HepG2 (cell line): Measurements from ENCODE around the gene GGPS1. TPM values are rescaled to one million over a fixed set of nuclear protein-coding genes. Genes with fewer than 3 reads are reported as not detected.
A peak's percentile ranks its signal among the peaks of the same experiment; 100 is the strongest.

Source experiments
- GATAD2A ChIP-seq: IDR thresholded peaks from 2 replicates; pipeline ENCODE4 v1.6.1; 2016
- HNRNPL ChIP-seq: fragments of 200-400 bp; formaldehyde crosslinking; IDR thresholded peaks from 2 replicates; pipeline ENCODE4 v1.6.1; 2017; ENCODE audit warnings: mild to moderate bottlenecking, low read depth, low read length
- IKZF1 ChIP-seq: fragments of 450-650 bp; IDR thresholded peaks from 2 replicates; pipeline ENCODE4 v1.7.1; 2016
- KLF15 ChIP-seq: sonication (generic); formaldehyde crosslinking; IDR thresholded peaks from 2 replicates; pipeline ENCODE4 v1.8.1; 2023; ENCODE audit warnings: borderline replicate concordance, mild to moderate bottlenecking, inconsistent platforms, missing genetic modification reagents, mixed read lengths
- KLF6 ChIP-seq: IDR thresholded peaks from 2 replicates; pipeline ENCODE4 v1.8.0; 2016; ENCODE audit warnings: missing biosample characterization, missing genetic modification reagents
- MAF1 ChIP-seq: sonication (generic); formaldehyde crosslinking; IDR thresholded peaks from 2 replicates; pipeline ENCODE4 v1.5.0; 2020; ENCODE audit warnings: missing genetic modification reagents, borderline replicate concordance
- MLLT10 ChIP-seq: sonication (generic); formaldehyde crosslinking; IDR thresholded peaks from 2 replicates; pipeline ENCODE4 v1.4.0; 2020; ENCODE audit warnings: missing genetic modification reagents
- NFIB ChIP-seq: sonication (generic); formaldehyde crosslinking; IDR thresholded peaks from 2 replicates; pipeline ENCODE4 v1.9.0; 2021; ENCODE audit warnings: missing genetic modification reagents, mild to moderate bottlenecking, borderline replicate concordance
- RFX3 ChIP-seq: IDR thresholded peaks from 2 replicates; pipeline ENCODE4 v1.6.1; 2016; ENCODE audit warnings: missing biosample characterization, missing genetic modification reagents
- SETDB1 ChIP-seq: sonication (generic); formaldehyde crosslinking; IDR thresholded peaks from 2 replicates; pipeline ENCODE4 v1.5.1; 2020; ENCODE audit warnings: missing genetic modification reagents, mild to moderate bottlenecking, borderline replicate concordance
- YY1 ChIP-seq: IDR thresholded peaks from 2 replicates; pipeline ENCODE4 v1.6.1; 2011; ENCODE audit warnings: low read length, low read depth, moderate library complexity, mild to moderate bottlenecking; ENCODE audit not compliant: insufficient read depth, insufficient replicate concordance
- ZNF441 ChIP-seq: sonication (generic); formaldehyde crosslinking; IDR thresholded peaks from 2 replicates; pipeline ENCODE4 v1.7.0; 2021; ENCODE audit warnings: missing genetic modification reagents, borderline replicate concordance
- ZNF446 ChIP-seq: sonication (generic); formaldehyde crosslinking; IDR thresholded peaks from 2 replicates; pipeline ENCODE4 v1.5.0; 2020; ENCODE audit warnings: mild to moderate bottlenecking, missing genetic modification reagents
- ZNF563 ChIP-seq: sonication (generic); formaldehyde crosslinking; IDR thresholded peaks from 2 replicates; pipeline ENCODE4 v1.8.0; 2022; ENCODE audit warnings: mild to moderate bottlenecking, moderate library complexity, missing genetic modification reagents
- ZNF891 ChIP-seq: sonication (generic); formaldehyde crosslinking; IDR thresholded peaks from 2 replicates; pipeline ENCODE4 v1.5.0; 2020; ENCODE audit warnings: mild to moderate bottlenecking, missing genetic modification reagents
- ZSCAN9 ChIP-seq: IDR thresholded peaks from 2 replicates; pipeline ENCODE4 v1.6.1; 2016; ENCODE audit warnings: borderline replicate concordance
- polyA plus RNA-seq, 8 experiments: library from polyadenylated mRNA; depleted of rRNA in 3 of 8; stranded (reverse) in 7 of 8; unstranded in 1 of 8; fragments of >200 nt; fragmentation: Illumina TruSeq in 4 of 8; extraction: Trizol in 4 of 8; gene quantifications; 2 replicates each; pipeline versions ENCODE4 v1.2.1 to v1.2.3, GENCODE V29; 2011 to 2016; ENCODE audit warnings: low read depth in 4 of 8, missing spikeins in 1 of 8, mixed read lengths in 1 of 8; ENCODE audit not compliant: insufficient read depth in 1 of 8
- total RNA-seq, 5 experiments: library from RNA; depleted of rRNA; stranded (reverse); fragments of >200 nt; fragmentation: Illumina TruSeq; extraction: Trizol; gene quantifications; 2 replicates each; pipeline ENCODE4 v1.2.3, GENCODE V29; 2016; ENCODE audit warnings: low read depth in 1 of 5
- TF ChIP-seq, protein P1 (sequence below): sonication (generic); formaldehyde crosslinking; IDR thresholded peaks from 2 replicates; pipeline ENCODE4 v1.8.1; 2023; ENCODE audit warnings: mild to moderate bottlenecking, inconsistent platforms, moderate library complexity, missing genetic modification reagents, borderline replicate concordance
- TF ChIP-seq, protein P2 (sequence below): sonication (generic); formaldehyde crosslinking; conservative IDR thresholded peaks from 2 replicates; pipeline ENCODE4 v1.8.0; 2022; ENCODE audit warnings: mild to moderate bottlenecking, moderate library complexity, missing genetic modification reagents
- TF ChIP-seq, protein P3 (sequence below), 2 experiments: sonication (generic) in 1 of 2; formaldehyde crosslinking in 1 of 2; IDR thresholded peaks; 2 replicates each; pipeline versions ENCODE4 v1.4.0 to v1.6.1; 2016 to 2020; ENCODE audit warnings: borderline replicate concordance in 1 of 2, low read depth in 1 of 2, mild to moderate bottlenecking in 1 of 2, missing genetic modification reagents in 1 of 2
- TF ChIP-seq, protein P4 (sequence below): sonication (generic); formaldehyde crosslinking; IDR thresholded peaks from 2 replicates; pipeline ENCODE4 v1.5.0; 2020; ENCODE audit warnings: mild to moderate bottlenecking, low read depth, missing genetic modification reagents, borderline replicate concordance

The GGPS1 gene
- total and polyA plus RNA-seq, 2 of the 13 experiments (the other 11 are each of a cell fraction or from before 2014, with no cell fraction given) = 28.8 to 42.6 TPM

DNA sequence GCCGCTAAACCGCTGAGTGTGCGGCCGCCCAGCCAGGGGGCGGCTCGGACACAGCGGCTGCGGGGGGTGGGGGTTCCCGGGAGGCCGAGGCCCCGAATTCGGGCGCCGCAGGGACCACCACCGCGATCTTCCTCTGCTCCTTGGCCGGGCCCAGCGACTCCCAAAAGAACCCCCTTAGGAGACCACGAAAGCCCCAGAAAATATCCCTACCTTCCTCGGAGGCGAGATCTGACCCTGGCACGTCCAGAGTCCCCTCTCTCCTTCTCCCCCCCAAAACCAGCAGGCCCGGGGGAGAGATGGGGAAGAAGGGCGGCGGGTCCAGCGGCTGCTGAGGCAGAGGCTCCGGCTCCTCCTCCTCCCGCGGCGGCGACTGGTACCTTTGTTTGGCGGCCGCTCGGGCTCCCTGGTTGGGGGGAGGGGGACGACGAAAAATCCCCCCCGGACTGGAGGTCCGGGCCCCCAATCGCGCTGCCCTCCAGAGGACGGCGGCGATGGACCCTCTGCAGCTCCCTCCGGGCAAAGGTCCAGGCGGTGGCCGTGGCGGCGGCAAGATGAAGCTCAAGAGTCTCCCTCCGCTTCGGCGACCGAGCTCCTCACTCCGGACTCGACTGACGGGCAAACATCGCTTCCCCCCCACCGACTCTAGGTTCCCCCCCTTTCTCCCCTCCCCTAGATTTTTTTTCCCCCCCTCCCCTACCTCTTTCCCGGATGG lies 655 bp upstream of the GGPS1 start, which contains the start of gene ARID4B (continued):
- TF ChIP-seq, protein P1, sequence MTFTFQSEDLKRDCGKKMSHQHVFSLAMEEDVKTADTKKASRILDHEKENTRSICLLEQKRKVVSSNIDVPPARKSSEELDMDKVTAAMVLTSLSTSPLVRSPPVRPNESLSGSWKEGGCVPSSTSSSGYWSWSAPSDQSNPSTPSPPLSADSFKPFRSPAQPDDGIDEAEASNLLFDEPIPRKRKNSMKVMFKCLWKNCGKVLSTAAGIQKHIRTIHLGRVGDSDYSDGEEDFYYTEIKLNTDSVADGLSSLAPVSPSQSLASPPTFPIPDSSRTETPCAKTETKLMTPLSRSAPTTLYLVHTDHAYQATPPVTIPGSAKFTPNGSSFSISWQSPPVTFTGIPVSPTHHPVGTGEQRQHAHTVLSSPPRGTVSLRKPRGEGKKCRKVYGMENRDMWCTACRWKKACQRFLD (CRISPR knock-in tag) = no peak
- no peak for TF ChIP-seq YY1
- no peak for TF ChIP-seq MAF1 (CRISPR knock-in tag)
- TF ChIP-seq KLF15 = no peak
- TF ChIP-seq ZNF563 = no peak; the same call in 1 of the 2 replicates
- TF ChIP-seq, protein P2, sequence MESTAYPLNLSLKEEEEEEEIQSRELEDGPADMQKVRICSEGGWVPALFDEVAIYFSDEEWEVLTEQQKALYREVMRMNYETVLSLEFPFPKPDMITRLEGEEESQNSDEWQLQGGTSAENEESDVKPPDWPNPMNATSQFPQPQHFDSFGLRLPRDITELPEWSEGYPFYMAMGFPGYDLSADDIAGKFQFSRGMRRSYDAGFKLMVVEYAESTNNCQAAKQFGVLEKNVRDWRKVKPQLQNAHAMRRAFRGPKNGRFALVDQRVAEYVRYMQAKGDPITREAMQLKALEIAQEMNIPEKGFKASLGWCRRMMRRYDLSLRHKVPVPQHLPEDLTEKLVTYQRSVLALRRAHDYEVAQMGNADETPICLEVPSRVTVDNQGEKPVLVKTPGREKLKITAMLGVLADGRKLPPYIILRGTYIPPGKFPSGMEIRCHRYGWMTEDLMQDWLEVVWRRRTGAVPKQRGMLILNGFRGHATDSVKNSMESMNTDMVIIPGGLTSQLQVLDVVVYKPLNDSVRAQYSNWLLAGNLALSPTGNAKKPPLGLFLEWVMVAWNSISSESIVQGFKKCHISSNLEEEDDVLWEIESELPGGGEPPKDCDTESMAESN (CRISPR knock-in tag) = no peak
- no peak for TF ChIP-seq NFIB (CRISPR knock-in tag)
- TF ChIP-seq ZNF441 (CRISPR knock-in tag) = peak; percentile 55; the same call in 1 of the 2 replicates
- TF ChIP-seq, protein P3, sequence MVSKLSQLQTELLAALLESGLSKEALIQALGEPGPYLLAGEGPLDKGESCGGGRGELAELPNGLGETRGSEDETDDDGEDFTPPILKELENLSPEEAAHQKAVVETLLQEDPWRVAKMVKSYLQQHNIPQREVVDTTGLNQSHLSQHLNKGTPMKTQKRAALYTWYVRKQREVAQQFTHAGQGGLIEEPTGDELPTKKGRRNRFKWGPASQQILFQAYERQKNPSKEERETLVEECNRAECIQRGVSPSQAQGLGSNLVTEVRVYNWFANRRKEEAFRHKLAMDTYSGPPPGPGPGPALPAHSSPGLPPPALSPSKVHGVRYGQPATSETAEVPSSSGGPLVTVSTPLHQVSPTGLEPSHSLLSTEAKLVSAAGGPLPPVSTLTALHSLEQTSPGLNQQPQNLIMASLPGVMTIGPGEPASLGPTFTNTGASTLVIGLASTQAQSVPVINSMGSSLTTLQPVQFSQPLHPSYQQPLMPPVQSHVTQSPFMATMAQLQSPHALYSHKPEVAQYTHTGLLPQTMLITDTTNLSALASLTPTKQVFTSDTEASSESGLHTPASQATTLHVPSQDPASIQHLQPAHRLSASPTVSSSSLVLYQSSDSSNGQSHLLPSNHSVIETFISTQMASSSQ (IDR thresholded peaks at IDR 0.05; ENCODE audit: low read depth) = no peak
- TF ChIP-seq, protein P3 (CRISPR knock-in tag; IDR thresholded peaks at IDR 0.05; ENCODE audit: borderline replicate concordance) = 0 out of 2 replicates have a peak, but pooled peaks have one; percentile 23
- TF ChIP-seq MLLT10 (CRISPR knock-in tag) = no peak
- TF ChIP-seq ZSCAN9 = no peak
- TF ChIP-seq ZNF891 (CRISPR knock-in tag) = no peak
- TF ChIP-seq ZNF446 (CRISPR knock-in tag) = no peak
- TF ChIP-seq, protein P4, sequence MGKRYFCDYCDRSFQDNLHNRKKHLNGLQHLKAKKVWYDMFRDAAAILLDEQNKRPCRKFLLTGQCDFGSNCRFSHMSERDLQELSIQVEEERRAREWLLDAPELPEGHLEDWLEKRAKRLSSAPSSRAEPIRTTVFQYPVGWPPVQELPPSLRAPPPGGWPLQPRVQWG (CRISPR knock-in tag) = no peak
- TF ChIP-seq SETDB1 = no peak
- TF ChIP-seq KLF6 (CRISPR knock-in tag) = 0 out of 2 replicates have a peak, but pooled peaks have one; percentile 32
- TF ChIP-seq GATAD2A (CRISPR knock-in tag) = no peak
- TF ChIP-seq HNRNPL = peak; percentile 54; the same call in 1 of the 2 replicates
- TF ChIP-seq RFX3 = no peak
- TF ChIP-seq IKZF1 = no peak
